GM19467 (cell line): ENCODE results near the gene TP53.
"Not testable (repeated sequence)": the region's sequence is repeated elsewhere in the genome, so short reads cannot be mapped to it uniquely, and the experiment has no call there.

Source experiments
- ATAC-seq: cut with Tn5 transposase; IDR thresholded peaks from one replicate; pipeline ENCODE4 v1.9.1; 2021; ENCODE audit warnings: mild to moderate bottlenecking, moderate library complexity; ENCODE audit not compliant: unreplicated experiment

TP53 gene

DNA sequence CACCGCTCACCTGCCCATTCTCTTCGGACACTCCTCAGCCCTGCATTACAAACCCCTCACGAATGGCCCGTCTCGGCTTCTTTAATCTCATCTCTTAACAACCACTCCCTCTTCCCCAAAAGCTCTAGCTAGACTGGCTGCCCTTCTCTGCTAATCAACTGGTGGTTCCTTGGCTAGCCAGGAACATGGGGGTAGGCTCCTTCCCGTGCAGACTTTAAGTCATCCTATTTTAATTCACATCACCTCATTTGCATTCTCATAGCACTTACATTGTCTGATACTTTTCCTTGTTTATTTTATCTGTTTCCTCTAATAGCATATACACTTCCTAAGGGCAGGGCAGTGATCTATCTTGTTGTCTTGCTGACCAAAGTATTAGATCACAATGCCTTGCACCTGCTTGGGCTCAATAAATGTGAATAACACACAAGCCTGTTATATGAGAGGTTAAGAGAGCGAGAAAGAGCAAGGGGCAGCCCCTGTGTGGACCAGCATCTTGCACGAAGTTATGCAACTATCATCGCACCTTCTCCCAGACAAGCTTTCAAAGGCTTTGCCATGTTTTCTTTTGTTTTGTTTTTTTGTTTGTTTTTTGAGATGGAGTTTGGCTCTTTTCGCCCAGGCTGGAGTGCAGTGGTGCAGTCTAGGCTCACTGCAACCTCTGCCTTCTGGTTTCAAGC lies 9.8 kb downstream of the TP53 start:
- ATAC-seq: no peak

DNA sequence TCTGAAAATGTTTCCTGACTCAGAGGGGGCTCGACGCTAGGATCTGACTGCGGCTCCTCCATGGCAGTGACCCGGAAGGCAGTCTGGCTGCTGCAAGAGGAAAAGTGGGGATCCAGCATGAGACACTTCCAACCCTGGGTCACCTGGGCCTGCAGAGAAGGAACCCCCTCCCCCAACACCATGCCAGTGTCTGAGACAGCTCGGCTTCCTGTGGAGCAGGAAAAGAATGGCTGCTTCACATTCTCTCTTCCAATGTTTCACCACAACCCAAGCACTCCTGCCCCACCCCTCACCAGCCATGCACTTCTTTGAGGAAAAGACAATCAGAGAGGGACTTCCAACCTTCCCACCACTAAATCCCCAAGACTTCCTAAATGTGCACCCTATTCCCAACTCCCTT lies 10.8 kb downstream of the TP53 start:
- ATAC-seq: no peak

DNA sequence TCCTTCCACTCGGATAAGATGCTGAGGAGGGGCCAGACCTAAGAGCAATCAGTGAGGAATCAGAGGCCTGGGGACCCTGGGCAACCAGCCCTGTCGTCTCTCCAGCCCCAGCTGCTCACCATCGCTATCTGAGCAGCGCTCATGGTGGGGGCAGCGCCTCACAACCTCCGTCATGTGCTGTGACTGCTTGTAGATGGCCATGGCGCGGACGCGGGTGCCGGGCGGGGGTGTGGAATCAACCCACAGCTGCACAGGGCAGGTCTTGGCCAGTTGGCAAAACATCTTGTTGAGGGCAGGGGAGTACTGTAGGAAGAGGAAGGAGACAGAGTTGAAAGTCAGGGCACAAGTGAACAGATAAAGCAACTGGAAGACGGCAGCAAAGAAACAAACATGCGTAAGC lies 12.4 kb downstream of the TP53 start:
- no peak for ATAC-seq

DNA sequence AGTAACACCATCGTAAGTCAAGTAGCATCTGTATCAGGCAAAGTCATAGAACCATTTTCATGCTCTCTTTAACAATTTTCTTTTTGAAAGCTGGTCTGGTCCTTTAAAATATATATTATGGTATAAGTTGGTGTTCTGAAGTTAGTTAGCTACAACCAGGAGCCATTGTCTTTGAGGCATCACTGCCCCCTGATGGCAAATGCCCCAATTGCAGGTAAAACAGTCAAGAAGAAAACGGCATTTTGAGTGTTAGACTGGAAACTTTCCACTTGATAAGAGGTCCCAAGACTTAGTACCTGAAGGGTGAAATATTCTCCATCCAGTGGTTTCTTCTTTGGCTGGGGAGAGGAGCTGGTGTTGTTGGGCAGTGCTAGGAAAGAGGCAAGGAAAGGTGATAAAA lies 14.1 kb downstream of the TP53 start:
- no peak for ATAC-seq

DNA sequence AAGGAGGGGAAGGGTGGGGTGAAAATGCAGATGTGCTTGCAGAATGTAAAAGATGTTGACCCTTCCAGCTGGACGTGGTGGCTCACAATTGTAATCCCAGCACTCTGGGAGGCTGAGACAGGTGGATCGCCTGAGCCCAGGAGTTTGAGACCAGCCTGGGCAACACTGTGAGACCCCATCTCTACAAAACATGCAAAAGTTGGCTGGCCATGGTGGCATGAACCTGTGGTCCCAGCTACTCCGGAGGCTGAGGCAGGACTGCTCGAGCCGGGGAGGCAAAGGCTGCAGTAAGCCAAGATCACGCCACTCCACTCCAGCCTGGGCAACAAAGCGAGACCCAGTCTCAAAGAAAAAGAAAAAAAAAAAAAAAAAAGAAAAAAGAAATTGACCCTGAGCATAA lies 18.8 kb downstream of the TP53 start:
- no peak for ATAC-seq

DNA sequence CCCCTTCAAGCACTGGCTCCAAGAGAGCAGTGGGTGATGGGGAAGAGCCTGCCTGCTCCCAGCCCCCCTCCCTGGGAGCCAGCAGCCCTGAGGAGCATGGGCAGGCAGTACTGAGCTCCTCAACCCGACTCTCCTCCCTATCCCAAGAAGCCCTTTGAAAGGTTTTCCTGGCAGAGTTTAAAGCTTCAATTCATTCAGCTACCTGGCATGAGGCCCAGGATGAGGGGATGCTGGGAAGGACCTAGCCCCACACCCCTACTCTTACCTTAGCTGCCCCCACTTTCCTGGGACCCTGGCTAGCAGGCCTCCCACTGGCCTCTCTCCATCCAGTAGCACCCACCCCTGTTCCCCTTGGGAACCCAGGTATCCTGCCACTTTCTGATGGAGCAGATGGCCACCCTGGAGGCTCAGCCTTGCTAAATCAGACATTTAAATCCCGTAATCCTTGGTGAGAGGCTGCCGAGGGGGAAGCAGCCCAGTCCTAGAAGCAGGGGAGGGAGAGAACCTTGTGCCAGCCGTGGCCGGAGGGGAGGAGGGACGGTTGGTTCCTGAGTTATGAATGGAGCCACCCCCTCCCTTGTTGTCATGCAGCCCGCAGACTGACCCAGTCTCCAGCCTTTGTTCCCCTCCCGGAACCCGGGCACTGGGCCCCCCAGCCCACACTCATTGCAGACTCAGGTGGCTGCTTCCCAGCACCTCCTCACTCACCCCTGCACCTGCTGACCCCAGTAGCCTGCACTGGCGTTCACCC lies 19.5 kb downstream of the TP53 start:
- ATAC-seq: no peak

DNA sequence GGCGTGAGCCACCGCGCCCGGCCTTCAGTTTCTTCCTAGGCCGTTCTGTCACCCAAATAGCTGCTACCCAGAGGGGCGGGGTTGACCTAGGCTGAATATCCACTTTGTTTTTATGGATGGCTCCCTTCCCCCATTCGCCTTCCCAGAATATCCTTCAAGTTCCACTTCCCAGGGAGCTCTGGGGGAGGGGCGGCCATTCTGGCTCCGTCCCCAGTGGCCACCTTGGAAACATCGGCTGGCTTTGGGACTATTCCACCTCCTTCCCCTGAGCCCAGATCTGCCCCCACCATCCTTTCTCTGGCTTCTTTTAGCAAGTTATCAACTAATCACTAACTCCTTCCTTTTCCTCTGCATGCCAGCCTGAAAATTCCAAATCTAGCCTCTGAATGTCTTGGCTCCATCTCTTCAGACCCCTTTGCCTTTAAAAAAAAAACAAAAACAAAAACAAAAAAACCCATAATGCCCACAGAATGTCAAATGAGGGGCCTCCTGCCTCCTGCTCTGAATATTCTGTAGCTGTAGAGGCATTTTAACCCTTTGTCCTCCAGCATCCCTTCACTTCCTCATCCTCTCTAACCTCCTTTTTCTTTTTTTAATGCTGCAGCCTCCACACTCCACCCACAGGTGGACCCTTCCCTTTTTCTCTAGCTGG lies 30.2 kb downstream of the TP53 start:
- ATAC-seq: no peak

DNA sequence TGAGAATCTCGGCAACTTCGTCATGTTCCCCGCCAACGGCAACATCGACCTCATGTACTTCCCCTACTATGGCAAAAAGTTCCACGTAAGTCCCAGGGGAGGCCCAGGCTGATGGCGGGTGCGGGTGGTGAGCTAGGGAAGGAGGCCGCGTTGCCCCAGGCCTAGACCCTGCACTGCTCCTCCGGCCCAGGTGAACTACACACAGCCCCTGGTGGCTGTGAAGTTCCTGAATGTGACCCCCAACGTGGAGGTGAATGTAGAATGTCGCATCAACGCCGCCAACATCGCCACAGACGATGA lies 31.8 kb downstream of the TP53 start:
- no peak for ATAC-seq

DNA sequence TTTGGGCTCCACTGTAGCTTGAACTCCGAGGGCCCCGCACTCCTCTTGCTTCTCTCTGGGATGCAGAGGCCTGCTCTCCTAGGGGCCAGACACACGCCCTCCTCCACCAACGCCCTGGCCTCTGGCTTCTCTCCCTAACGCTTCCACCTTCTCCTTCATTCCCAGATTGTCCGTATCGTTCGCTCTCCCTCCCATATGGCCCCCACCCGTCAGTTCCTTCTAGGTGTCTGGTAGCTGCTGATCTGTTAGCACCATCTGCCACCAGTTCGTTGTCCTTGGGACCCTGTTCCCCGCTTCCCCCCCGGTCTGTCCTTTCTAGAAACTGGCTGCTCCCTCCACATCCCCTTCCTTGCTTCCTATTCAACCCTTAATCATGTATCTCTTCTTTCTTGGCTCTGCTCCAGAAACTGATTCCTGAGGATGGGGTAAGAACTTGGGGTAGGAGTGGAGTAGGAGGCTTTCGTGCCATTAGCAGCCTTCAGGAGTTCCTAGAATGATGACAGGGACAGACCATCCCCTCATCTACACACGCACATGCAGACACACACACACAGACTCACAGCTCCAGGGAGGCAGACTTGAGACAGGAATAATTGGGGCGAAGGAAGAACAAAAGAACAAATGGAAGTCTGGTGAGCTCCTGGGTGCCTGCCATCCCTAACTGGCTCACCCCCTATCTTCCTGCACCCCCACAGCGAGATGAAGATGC lies 32.3 kb downstream of the TP53 start:
- ATAC-seq: no peak

DNA sequence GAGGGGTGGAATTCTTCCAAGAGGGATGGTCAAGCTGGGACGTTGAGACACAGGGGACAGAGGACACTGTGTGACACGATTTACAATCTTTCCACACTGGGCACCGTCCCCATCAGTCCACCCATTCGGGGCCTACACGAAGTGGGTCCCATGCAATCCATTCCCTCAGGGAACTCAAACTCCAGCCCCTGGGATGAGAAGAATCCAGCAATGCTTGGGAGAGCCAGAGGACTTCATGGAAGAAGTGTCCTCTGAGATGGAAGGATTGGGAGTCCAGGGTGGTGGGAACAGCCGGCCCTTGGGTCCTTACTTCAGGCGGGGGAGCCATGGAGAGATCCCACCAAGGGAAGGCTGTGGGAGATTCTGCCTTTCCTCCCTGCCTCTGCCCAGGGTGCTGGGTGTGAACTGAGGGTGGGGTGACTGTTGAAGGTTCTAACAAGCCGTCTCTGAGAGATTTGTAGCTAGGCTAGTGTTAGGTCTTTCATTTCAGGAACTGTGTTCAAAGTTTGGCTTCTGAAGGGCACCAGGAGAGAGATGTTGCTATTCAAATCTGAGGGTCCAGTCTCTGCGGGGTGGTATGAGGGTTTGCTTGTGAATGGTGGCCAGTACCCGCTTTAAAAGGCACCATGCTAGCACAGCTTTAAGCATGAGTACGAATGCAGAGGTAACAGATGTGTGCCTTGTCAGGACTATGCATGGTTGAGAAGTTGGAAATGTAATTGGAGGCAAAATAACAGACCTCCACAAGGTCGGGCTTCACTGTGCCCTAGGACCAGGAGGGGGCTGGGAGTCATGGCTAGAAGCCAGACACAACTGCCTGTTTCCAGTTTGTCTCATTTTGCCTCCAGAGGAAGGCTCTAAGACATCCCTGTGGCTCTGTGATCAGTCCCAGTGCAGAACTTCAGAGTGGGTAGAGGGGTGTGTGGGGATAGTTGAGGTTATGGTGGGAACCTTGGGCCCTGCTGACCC lies 34.6 kb downstream of the TP53 start:
- no peak for ATAC-seq

DNA sequence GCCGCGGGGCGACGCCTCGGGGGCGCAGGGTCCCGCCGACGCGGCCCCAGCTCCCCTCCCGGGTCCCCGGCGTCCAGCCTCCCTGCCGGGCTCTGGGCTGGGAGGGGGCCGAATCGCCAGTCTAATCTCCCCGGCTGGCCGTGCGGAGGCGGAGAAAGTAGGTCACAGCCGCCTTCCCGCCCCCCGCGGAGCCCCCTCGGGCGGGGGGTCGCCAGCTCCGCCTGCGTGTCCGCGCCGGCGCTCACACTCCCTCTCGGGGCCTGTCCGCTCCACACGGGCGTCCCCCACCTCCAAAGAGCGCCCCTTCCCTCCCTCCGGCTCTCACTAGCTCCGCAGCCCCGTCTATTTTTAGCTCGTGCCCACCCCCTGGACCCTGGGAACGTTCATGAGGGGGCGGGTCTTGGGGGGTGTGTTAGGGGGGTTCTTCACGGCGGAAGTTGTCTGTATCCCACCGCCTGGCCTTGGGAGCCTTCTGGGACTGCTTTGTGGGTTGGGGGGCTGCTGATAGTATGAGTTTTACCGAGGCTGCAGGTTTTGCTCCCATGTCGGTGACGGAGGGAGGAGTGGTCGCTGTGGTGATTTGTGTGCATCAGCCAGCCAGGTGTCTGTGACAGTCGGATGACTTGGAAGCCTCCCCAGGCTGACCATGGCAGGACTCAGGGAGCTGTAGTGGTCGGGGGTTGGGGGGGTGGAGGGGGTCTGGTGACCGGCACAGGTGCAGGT lies 35.5 kb downstream of the TP53 start:
- ATAC-seq: no peak

DNA sequence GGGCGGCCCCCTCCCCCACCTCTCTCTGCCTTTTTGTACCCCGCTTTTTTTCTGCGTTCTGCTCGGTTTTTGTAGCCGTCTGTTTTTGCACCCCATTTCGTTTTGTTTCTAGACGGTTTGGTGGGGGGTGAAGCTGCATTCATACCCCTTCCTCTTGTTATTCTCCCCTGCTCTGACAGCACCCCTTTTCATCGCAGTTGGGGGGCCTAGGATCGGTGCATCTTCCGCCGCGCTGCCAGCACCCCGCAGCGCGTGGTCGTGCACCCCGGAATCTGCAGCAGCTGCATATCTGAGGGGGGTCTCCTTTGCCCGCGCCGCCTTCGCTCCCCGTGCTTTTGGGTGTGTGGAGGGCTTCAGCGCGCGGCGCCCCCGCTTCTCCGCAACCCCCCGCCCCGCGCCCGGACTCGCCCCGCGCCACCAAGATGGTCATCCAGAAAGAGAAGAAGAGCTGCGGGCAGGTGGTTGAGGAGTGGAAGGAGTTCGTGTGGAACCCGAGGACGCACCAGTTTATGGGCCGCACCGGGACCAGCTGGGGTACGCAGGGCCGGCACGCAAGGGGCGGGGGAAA lies 36.1 kb downstream of the TP53 start:
- no peak for ATAC-seq

DNA sequence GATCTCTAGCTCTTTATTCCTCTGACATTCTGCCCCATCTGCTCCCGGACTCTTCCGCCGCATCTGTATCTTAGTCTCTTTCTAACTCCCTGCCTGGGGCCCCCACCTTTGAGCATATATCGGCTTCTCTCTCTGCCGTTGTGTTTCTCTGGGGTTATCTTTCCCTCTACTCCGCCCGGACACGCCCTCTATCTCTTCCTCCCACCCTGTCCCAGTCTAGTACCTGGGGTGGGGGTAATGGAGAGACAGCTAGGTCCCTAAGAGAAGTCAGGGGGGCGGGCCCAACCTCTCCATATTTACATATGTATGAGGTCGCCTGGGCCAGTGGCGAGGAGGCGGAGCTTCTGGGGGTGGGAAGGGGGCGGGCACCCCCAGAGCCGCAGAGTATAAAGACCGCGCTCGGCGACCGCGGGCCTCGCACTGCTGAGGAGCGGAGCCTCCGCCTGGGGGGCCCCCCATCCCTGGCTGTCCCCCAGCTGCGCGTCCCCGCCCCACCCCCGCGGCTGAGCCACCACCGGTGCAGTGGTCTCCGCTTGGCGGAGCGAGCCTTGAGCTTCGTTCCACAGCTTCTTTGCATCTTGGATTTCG lies 36.7 kb downstream of the TP53 start, which contains the start of gene ATP1B2:
Gene ATP1B2, plus strand, starts transcription at position 418 of the 588 bp plus-strand sequence. CDS start 593 bp downstream, outside the sequence.
- ATAC-seq: no peak

DNA sequence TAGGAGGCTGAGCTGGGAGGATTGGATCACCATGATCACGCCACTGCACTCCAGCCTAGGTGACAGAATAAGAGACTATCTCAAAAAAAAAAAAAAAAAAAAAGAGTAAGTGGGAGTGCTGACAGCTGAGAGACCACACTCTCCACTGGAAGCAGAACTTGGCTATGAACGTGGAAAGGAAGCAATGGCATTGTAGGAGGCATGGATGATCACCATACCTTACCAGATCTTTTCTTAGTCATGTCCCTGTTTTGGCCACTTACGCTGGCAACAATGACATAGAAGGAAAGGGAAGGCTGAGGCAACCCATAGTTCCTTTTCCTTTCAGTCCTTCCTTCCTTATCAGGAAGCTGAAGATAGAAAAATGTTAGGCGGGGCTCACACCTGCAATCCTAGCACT lies 40.3 kb downstream of the TP53 start:
- no peak for ATAC-seq

DNA sequence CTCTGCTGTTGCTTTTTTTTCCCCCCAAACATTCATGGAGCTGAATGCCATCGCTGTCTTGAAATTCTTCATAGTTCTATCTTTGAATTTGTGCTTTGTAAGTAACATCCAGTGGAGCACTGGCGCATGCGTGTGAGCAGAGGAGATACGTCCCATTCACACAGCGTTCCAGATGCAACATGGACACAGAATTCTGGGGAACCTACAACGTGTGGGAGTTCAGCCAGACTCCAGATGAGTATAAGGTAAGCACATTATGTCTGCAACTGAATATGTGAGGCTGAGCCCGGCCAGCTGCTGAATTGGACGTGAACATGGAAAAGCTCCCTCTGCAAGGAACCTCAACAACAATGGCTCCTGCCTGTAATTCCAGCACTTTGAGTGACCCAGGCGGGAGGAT lies 40.8 kb downstream of the TP53 start:
- ATAC-seq: no peak

DNA sequence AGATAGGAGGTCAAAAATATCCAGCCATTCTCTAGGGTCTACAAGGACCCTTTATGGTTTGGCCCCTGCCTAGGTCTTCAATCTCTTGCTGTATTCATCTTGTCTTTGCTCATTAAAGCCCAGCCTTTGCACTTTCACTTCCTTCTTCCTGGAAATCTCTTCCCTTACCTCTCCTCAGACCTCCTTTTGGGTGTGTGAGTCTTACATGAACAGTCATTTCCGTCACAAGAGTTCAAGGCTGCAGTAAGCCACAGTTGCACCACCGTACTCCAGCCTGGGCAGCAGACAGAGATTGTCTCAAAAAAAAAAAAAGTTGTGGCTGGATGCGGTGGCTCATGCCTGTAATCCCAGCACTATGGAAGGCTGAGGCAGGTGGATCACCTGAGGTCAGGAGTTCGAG lies 42.5 kb downstream of the TP53 start:
- no peak for ATAC-seq

DNA sequence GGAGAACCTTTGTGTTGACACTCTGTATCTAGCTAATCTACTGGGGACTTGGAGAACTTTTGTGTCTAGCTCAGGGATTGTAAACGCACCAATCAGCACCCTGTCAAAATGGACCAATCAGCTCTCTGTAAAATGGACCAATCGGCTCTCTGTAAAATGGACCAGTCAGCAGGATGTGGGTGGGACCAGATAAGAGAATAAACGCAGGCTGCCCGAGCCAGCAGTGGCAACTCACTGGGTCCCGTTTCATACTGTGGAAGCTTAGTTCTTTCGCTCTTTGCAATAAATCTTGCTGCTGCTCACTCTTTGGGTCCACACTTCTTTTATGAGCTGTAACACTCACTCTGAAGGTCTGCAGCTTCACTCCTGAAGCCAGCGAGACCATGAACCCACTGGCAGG lies 45.7 kb downstream of the TP53 start:
- ATAC-seq: not testable (repeated sequence)

DNA sequence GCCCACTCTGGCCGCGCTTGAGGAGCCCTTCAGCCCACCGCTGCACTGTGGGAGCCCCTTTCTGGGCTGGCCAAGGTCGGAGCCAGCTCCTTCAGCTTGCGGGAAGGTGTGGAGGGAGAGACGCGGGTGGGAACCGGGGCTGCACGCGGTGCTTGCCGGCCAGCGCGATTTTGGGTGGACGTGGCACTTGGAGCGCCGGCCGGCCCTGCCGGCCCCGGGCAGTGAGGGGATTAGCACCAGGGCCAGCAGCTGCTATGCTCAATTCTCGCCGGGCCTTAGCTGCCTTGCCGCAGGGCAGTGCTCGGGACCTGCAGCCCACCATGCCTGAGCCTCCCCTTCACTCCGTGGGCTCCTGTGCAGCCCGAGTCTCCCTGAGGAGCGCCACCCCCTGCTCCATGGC lies 46.5 kb downstream of the TP53 start:
- no peak for ATAC-seq

DNA sequence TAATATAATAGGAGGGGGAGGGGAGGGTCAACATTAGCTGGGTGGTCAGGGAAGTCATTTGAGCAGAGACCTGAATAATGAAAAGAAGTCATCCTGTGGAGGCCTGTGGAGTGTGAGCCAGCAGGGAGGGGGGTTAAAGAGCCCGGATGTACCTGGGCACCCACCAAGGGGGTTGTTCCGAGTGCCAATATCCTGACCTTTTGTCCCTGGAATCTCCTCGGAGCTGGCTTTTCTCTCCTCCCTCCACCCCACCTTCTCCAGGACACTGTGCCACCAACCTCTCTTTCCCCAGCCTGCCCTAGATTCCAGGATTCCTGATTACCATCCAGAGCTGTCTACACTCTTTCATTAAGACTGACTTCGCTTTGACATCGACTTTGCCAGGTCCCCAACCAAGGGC lies 51.1 kb downstream of the TP53 start:
- ATAC-seq: no peak
